ENCODE measurements around the gene ITPA.

The ITPA gene

GRCh38 chr20:3270051-3270450 lies 60.8 kb downstream of the ITPA start:
- no peak for TF ChIP-seq CTCF (IDR thresholded peaks at IDR 0.05; ENCODE audit: low read depth, low read length, missing control alignments)
- DNase-seq (ENCODE audit: low read depth) = no peak
- no peak overlapping the region for H3K4me3 ChIP-seq (ENCODE audit: low read depth, low read length)

GRCh38 chr20:3273371-3273770 lies 64.1 kb downstream of the ITPA start:
- no peak overlapping the region for H3K4me3 ChIP-seq (ENCODE audit: low read depth, low read length)
- DNase-seq (ENCODE audit: low read depth) = no peak
- no peak for TF ChIP-seq CTCF (IDR thresholded peaks at IDR 0.05; ENCODE audit: low read depth, low read length, missing control alignments)
